ENCODE data around the gene SLC17A3. TPM values are rescaled to one million over a fixed set of nuclear protein-coding genes. Genes with fewer than 3 reads are reported as not detected.

The SLC17A3 gene
- total and polyA plus RNA-seq, 10 of the 15 experiments (the other 5 are each of a cell fraction or from before 2014, with no cell fraction given): not detected

GRCh38 chr6:25831532-25832306, 42.3 kb downstream of the SLC17A3 start, which contains the start of gene SLC17A1:
TSS of gene SLC17A1 (minus strand) at chr6:25832052. CDS start at chr6:25830557, 1,495 bp downstream.
- WGBS (ENCODE audit: insufficient coverage, insufficient replicate concordance, low lambda C conversion rate, missing lambda C conversion rate): 15% methylated on average over 8 of the region's 8 CpGs
- no peak for TF ChIP-seq RAD51 (IDR thresholded peaks at IDR 0.05)
- no peak for TF ChIP-seq ETV6 (conservative IDR thresholded peaks at IDR 0.05 in 1 of 2, IDR thresholded peaks at IDR 0.05 in 1 of 2; ENCODE audit: borderline replicate concordance in 1 of 2, low read depth in 1 of 2)
- no peak for TF ChIP-seq SMC3 (IDR thresholded peaks at IDR 0.05; ENCODE audit: borderline replicate concordance, low read length)
- TF ChIP-seq, protein P1, sequence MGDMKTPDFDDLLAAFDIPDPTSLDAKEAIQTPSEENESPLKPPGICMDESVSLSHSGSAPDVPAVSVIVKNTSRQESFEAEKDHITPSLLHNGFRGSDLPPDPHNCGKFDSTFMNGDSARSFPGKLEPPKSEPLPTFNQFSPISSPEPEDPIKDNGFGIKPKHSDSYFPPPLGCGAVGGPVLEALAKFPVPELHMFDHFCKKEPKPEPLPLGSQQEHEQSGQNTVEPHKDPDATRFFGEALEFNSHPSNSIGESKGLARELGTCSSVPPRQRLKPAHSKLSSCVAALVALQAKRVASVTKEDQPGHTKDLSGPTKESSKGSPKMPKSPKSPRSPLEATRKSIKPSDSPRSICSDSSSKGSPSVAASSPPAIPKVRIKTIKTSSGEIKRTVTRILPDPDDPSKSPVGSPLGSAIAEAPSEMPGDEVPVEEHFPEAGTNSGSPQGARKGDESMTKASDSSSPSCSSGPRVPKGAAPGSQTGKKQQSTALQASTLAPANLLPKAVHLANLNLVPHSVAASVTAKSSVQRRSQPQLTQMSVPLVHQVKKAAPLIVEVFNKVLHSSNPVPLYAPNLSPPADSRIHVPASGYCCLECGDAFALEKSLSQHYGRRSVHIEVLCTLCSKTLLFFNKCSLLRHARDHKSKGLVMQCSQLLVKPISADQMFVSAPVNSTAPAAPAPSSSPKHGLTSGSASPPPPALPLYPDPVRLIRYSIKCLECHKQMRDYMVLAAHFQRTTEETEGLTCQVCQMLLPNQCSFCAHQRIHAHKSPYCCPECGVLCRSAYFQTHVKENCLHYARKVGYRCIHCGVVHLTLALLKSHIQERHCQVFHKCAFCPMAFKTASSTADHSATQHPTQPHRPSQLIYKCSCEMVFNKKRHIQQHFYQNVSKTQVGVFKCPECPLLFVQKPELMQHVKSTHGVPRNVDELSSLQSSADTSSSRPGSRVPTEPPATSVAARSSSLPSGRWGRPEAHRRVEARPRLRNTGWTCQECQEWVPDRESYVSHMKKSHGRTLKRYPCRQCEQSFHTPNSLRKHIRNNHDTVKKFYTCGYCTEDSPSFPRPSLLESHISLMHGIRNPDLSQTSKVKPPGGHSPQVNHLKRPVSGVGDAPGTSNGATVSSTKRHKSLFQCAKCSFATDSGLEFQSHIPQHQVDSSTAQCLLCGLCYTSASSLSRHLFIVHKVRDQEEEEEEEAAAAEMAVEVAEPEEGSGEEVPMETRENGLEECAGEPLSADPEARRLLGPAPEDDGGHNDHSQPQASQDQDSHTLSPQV (IDR thresholded peaks at IDR 0.05): no peak
- TF ChIP-seq EP300 (IDR thresholded peaks at IDR 0.05; ENCODE audit: borderline replicate concordance in 1 of 2, control insufficient read depth in 1 of 2, low read depth in 2 of 2, low read length in 2 of 2): no peak
- no peak for TF ChIP-seq ZNF622 (IDR thresholded peaks at IDR 0.05)
- TF ChIP-seq RB1 (IDR thresholded peaks at IDR 0.05; ENCODE audit: borderline replicate concordance): no peak
- no peak for TF ChIP-seq YY1 (IDR thresholded peaks at IDR 0.05; ENCODE audit: low read depth, low read length)
- no peak for TF ChIP-seq ZNF274 (IDR thresholded peaks at IDR 0.05; ENCODE audit: insufficient read depth, insufficient read length)
- no peak for TF ChIP-seq ZZZ3 (IDR thresholded peaks at IDR 0.05; ENCODE audit: control insufficient read depth, insufficient read length, low read depth)
- Histone ChIP-seq H3K79me2 (ENCODE audit: control insufficient read depth, insufficient read depth, low read length) (no peaks in the 10 kb centered on the region), H3K4me3 (no peak within 1 kb of the TSS), H3K4me1 (ENCODE audit: control insufficient read depth, insufficient read depth, low read length) (no peaks in the 10 kb centered on the region), H3K36me3 (ENCODE audit: control insufficient read depth in 2 of 2, insufficient read depth in 2 of 2, low read length in 1 of 2) (no peaks in the 10 kb centered on the region), H3K27me3 (replicated peaks in 1 of 2; ENCODE audit: control insufficient read depth in 2 of 2, insufficient read depth in 2 of 2, low read length in 1 of 2) (no peaks in the 10 kb centered on the region), H2AFZ (ENCODE audit: control insufficient read depth, low read depth, low read length) (no peak within 1 kb of the TSS), H3K4me2 (ENCODE audit: control insufficient read depth, insufficient read depth) (no peak within 1 kb of the TSS), H3K9me3 (replicated peaks; ENCODE audit: control insufficient read depth, insufficient read depth, low read length) (no peaks in the 10 kb centered on the region), H4K20me1 (ENCODE audit: control insufficient read depth, insufficient read depth) (no peaks in the 10 kb centered on the region), H3K27ac (ENCODE audit: control insufficient read depth, insufficient read depth) (no peak within 1 kb of the TSS), H3K9ac (ENCODE audit: control insufficient read depth, insufficient read depth, low read length) (no peak within 1 kb of the TSS)
- no TSS peak for BruUV-seq (replicated peaks)
- ChIA-PET CTCF (no interaction called here), POLR2A (no interaction called here), RAD21 (ENCODE audit: unreplicated experiment) (no interaction called here), SMC1A (ENCODE audit: uncharacterized antibody, unreplicated experiment) (no interaction called here)
- FAIRE-seq (no peak), ATAC-seq (no peak), DNase-seq (ENCODE audit: low read depth, low spot score) (no peak)
- in situ Hi-C loops (cut with MboI): no loop called here
- intact Hi-C loops (cut with micrococcal nuclease; ENCODE audit: unreplicated experiment): no loop called here
